ENCODE results near the gene TDRKH.

DNA sequence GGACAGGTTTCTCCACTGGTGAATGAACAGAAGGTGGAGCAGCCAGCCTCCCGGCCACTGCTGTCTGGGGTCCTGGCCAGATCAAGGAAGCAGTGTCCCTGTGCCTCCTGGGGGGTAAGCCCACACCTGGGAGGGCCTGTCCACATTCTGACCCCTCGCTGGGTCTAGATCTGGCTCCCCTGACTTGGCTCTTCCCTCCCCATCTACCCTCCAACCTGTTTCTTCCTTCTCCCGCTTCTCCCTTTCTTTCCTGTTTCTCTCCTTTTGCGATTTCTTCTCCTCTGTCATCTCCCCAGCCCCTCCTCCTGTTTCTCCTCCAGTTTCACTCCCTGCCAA is 40.9 kb upstream of the TDRKH start:
- TF ChIP-seq, protein P1, sequence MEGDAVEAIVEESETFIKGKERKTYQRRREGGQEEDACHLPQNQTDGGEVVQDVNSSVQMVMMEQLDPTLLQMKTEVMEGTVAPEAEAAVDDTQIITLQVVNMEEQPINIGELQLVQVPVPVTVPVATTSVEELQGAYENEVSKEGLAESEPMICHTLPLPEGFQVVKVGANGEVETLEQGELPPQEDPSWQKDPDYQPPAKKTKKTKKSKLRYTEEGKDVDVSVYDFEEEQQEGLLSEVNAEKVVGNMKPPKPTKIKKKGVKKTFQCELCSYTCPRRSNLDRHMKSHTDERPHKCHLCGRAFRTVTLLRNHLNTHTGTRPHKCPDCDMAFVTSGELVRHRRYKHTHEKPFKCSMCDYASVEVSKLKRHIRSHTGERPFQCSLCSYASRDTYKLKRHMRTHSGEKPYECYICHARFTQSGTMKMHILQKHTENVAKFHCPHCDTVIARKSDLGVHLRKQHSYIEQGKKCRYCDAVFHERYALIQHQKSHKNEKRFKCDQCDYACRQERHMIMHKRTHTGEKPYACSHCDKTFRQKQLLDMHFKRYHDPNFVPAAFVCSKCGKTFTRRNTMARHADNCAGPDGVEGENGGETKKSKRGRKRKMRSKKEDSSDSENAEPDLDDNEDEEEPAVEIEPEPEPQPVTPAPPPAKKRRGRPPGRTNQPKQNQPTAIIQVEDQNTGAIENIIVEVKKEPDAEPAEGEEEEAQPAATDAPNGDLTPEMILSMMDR (conservative IDR thresholded peaks at IDR 0.05; ENCODE audit: low read length): no peak
- TF ChIP-seq EZH2phosphoT487 (IDR thresholded peaks at IDR 0.05; ENCODE audit: borderline replicate concordance, low read depth, low read length): no peak

Measured in OCI-LY7 (cell line).